CD1c-positive myeloid dendritic cell (primary cell): ENCODE results near the gene N4BP2L2.
"Not testable (repeated sequence)": the region's sequence is repeated elsewhere in the genome, so short reads cannot be mapped to it uniquely, and the experiment has no call there.

ENCODE experiments used
- DNase-seq: peaks from one replicate; pipeline ENCODE4 v3.0.0-alpha.2; 2016; ENCODE audit errors: extremely low spot score

Gene N4BP2L2

GRCh38 chr13:32538621-32539246, at the start of gene N4BP2L2:
Gene N4BP2L2, minus strand, starts transcription at chr13:32538795. Its CDS starts 1,768 bp downstream, at chr13:32537027.
- DNase-seq = peak; percentile 98

GRCh38 chr13:32587811-32588170, 49.2 kb upstream of the N4BP2L2 start:
- DNase-seq = no peak

GRCh38 chr13:32587011-32587810, 48.6 kb upstream of the N4BP2L2 start:
- DNase-seq = peak; percentile 69

DNA sequence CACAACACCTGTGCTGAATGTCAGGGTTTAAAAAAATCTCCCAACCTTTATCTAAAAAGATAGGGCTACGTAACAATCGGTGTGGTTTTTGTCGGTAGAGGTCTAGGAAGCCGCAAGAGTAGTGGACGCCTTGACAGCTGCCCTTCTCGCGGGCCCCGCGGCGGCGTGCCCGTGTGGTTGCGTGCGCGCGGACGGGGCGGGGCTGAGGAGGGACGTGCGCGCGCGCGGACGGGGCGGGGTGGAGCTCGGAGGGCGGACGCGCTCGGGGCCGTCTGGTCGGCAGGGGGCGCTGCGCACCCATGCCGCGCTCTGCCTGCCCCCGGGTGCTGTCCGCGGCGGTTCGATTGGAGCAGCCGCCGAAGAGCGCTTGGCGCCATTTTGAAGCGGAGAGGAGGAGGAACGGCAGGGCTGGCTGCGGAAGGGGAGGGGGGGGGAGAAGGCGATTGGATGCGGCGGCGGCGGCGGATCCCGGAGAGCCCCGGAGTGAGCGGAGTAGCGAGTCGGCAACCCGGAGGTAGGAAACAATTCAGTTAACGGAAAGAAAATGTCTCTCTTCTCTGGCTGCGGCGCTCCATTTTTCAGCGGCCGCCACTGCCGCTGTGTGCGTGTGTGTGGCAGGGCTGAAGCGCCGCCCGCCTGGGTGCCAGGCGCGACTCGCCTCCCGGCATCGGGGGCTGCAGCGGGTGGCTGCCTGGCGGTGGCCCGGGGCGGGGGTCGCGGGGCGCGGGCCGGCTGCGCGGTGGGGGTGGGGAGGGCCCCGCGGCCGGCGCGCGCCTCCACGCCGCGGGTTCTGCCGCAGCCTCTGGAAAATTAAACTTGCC, 47.7 kb upstream of the N4BP2L2 start, which contains the start of gene PDS5B:
Gene PDS5B (plus strand): TSS at position 373 of the 821 bp plus-strand sequence. CDS start 62,321 bp downstream, outside the sequence.
- peak; percentile 98 for DNase-seq

DNA sequence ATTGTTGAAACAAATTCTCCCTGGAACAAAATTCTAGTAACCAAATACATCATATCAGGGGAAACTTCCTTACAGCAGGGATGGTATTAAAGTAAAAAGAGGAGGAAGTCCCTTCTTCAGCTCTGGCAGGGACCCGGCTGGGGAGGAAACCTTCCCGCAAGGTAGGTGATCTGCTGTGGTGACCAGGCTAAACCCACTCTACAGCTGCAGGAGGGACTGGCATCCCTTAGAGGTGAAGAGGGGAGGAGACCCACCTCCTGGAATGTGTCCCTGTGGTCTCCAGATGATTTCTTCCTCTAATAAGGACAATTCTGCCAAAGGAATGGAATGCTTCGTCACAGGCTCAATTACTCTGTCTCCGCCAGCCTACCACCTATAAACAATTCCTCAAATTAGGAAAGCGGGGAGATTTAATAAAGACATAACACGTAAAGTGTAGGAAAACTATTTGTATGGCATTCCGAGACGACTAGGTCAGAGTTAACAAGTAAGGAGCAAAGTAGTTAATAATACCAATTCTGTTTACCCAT, 47.0 kb upstream of the N4BP2L2 start:
- DNase-seq = peak; percentile 13

DNA sequence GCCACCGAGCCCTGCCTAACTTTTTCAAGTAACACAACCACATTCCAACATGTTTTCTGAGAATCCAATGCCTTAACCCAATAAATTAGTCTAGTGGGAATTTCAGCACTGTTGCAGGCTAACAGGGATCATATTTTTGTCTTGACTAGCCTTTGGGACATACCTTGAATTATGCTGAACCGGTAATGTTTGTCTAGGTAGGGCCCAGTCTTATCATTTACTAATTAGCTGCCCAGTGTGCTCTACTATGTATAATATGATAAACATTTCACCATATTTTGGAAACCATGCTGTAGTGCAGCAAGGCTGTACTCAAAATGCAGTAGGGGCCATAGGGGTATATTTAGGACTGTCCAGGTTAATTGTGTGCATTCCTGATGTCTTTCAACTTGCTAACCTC, 44.4 kb upstream of the N4BP2L2 start:
- no peak for DNase-seq

DNA sequence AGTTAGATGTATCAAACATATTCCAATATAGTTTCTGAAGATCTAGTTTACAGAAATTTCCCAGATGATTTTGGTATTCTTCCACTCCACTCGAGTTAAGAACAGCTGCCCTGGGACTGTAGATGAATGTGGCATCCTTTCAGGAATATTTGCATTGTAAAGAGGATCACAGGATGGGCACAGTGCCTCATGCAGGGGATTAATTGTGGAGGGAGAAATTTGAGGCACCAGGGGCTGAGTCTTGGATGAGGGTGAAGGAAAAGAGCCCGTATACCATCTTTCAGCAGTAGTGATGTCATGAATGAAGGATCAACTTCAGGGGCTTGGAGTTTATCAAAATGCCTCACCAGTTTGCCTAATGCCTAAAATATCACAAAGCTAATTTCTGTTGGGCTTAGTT, 43.7 kb upstream of the N4BP2L2 start:
- no peak for DNase-seq

DNA sequence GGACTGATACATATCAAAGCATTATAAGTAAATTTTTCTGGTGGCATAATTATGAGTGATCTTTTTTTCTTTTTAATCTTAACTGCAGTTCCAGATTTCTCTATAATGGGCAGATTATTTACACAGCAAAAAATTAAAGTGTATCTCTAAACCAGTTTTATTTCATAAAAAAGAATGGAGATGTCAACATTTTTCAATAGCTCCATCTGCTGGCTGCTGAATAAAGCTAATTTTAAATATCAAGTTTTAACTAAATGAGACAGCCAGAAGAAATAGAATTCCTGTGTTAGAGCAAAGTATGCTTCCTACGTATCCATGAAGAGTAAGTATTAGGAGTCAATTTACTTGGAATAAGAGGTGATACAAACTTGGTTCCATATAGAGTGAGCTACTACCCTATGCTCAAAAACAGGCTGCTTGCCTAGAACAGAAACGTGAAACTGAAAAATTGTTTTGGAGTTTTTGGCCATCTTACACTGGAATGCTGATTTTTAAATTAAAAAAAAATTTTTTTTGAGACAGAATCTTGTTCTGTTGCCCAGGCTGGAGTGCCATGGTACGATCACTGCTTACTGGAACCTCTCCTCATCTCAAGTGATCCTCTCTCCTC, 42.7 kb upstream of the N4BP2L2 start:
- DNase-seq = peak; percentile 34

DNA sequence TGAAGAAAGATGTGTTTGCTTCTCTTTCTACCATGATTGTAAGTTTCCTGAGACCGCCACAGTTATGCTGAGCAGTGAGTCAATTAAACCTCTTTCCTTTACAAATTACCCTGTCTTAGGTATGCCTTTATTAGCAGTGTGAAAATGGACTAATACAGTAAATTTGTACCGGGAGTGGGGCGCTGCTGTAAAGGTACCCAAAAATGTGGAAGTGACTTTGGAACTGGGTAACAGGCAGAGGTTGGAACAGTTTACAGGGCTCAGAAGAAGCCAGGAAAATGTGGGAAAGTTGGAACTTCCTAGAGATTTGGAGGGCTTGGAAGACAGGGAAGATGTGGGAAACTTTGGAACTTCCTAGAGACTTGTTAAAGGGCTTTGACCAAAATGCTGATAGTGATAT, 38.4 kb upstream of the N4BP2L2 start:
- no peak for DNase-seq

GRCh38 chr13:32575687-32576086, 37.1 kb upstream of the N4BP2L2 start:
- not testable (repeated sequence) for DNase-seq

DNA sequence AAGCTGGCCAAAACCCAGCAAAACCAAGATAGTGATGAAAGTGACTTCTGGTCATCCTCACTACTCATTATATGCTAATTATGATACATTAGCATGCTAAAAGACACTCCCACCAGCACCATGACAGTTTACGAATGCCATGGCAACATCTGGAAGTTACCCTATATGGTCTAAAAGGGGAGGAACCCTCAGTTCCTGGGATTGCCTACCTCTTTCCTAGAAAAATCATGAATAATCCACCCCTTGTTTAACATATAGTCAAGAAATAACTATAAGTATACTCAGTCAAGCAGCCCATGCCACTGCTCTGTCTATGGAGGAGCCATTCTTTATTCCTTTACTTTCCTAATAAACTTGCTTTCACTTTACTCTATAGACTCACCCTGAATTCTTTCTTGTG, 22.2 kb upstream of the N4BP2L2 start:
- not testable (repeated sequence) for DNase-seq

GRCh38 chr13:32555613-32556012, 17.0 kb upstream of the N4BP2L2 start:
- DNase-seq = no peak

GRCh38 chr13:32553720-32554119, 15.1 kb upstream of the N4BP2L2 start:
- no peak for DNase-seq

GRCh38 chr13:32549788-32550187, 11.2 kb upstream of the N4BP2L2 start:
- DNase-seq = no peak

GRCh38 chr13:32548837-32549236, 10.2 kb upstream of the N4BP2L2 start:
- peak; percentile 57 for DNase-seq

GRCh38 chr13:32545083-32545482, 6.5 kb upstream of the N4BP2L2 start:
- no peak for DNase-seq

DNA sequence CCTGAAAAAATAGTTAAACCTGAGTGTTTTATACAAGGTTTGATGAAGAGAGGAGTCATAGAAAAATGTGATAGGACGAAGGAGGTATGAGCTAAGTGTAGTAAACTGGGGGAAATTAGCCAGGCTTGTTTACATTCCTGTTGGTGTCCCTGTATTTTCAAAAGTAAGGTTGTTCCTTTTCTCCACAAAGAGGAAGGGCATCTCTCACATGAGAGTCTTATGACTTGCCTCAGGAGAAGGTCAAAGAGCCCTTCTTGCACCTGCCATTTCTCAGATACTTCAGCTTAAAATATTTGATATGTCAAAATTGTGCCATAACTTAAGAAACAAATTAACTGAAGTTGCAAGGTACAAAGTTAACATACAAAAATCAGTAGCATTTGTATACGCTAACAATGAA, 3.6 kb upstream of the N4BP2L2 start:
- DNase-seq = no peak

- peak; percentile 84 for DNase-seq
These were observed 413 bp downstream of the N4BP2L2 start for GRCh38 chr13:32538143-32538620.

GRCh38 chr13:32537580-32538142, 934 bp downstream of the N4BP2L2 start:
- no peak for DNase-seq

DNA sequence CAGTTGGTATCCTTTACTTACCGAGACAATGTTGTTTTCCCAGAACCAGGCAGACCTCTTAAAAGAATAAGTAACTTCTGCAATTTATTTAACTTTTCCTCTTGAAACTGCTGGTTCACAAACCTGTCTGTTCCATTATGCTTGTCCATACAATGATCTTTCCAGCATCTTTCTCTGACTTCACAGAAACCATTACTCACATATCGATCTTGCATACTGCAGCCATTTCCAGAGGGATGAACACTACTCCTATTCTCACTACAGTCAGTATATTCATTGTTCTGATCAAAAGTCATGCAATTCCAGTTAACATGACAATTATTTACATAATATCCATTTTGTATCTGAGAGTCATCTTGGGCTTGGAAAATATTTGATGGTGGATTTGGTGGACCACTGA, 2.8 kb downstream of the N4BP2L2 start:
- DNase-seq = no peak

- no peak for DNase-seq
These were observed 3.5 kb downstream of the N4BP2L2 start for GRCh38 chr13:32535115-32535514.
